Neutrophil (primary cell): ENCODE measurements around the gene BET1.

ENCODE experiments used
- H3K27ac ChIP-seq: fragments of 200-600 bp; sonication (generic); 2 replicates; pipeline ENCODE4 v1.5.1; 2016; ENCODE audit warnings: mild to moderate bottlenecking, moderate library complexity
- H3K27me3 ChIP-seq: fragments of 200-600 bp; sonication (generic); 2 replicates; pipeline ENCODE4 v1.6.0; 2016; ENCODE audit warnings: mild to moderate bottlenecking
- H3K36me3 ChIP-seq: fragments of 200-600 bp; sonication (generic); 2 replicates; pipeline ENCODE4 v1.5.1; 2017
- H3K4me1 ChIP-seq, 2 experiments: fragments of 200-600 bp in 1 of 2; sonication (generic) in 1 of 2; 1 replicate in 1 of 2; 2 replicates in 1 of 2; pipeline versions ENCODE4 v1.5.1 to v1.6.1; 2013 to 2016; ENCODE audit warnings: low read depth in 1 of 2, low read length in 1 of 2, mild to moderate bottlenecking in 1 of 2, moderate library complexity in 1 of 2; ENCODE audit not compliant: control insufficient read depth in 1 of 2, insufficient read depth in 1 of 2
- H3K4me3 ChIP-seq, 2 experiments: fragments of 200-600 bp in 1 of 2; sonication (generic) in 1 of 2; 1 replicate in 1 of 2; 2 replicates in 1 of 2; pipeline ENCODE4 v1.5.1; 2013 to 2016; ENCODE audit warnings: low read depth in 1 of 2, low read length in 1 of 2, mild to moderate bottlenecking in 1 of 2, moderate library complexity in 1 of 2
- H3K9me3 ChIP-seq: fragments of 200-600 bp; sonication (generic); 2 replicates; pipeline ENCODE4 v1.5.1; 2016
- CTCF ChIP-seq: fragments of 200-600 bp; sonication (generic); IDR thresholded peaks from 2 replicates; pipeline ENCODE4 v1.5.1; 2016; ENCODE audit warnings: antibody characterized with exemption

Gene BET1

GRCh38 chr7:93968911-93969620 is 35.1 kb downstream of the BET1 start:
- TF ChIP-seq CTCF = no peak
- Histone ChIP-seq H3K27ac (no peak overlapping the region), H3K36me3 (no peaks in the 10 kb centered on the region), H3K9me3 (no peaks in the 10 kb centered on the region), H3K4me3 (no peak overlapping the region), H3K4me1 (no peaks in the 10 kb centered on the region), H3K27me3 (no peaks in the 10 kb centered on the region)

- TF ChIP-seq CTCF = no peak
- Histone ChIP-seq H3K27me3 (no peaks in the 10 kb centered on the region), H3K4me1 (no peaks in the 10 kb centered on the region), H3K27ac (no peak overlapping the region), H3K36me3 (no peaks in the 10 kb centered on the region), H3K9me3 (no peaks in the 10 kb centered on the region), H3K4me3 (no peak overlapping the region)
Observed at GRCh38 chr7:93964813-93965212, 39.3 kb downstream of the BET1 start.

GRCh38 chr7:93964262-93964661 is 39.9 kb downstream of the BET1 start:
- Histone ChIP-seq H3K9me3 (no peaks in the 10 kb centered on the region), H3K4me1 (no peaks in the 10 kb centered on the region), H3K27me3 (no peaks in the 10 kb centered on the region), H3K27ac (no peak overlapping the region), H3K36me3 (no peaks in the 10 kb centered on the region), H3K4me3 (no peak overlapping the region)
- TF ChIP-seq CTCF = no peak

GRCh38 chr7:93960986-93961385 is 43.2 kb downstream of the BET1 start:
- no peak for TF ChIP-seq CTCF

GRCh38 chr7:93958651-93959050 is 45.5 kb downstream of the BET1 start:
- Histone ChIP-seq H3K27me3 (no peaks in the 10 kb centered on the region), H3K36me3 (no peaks in the 10 kb centered on the region), H3K27ac (no peak overlapping the region), H3K4me1 (no peaks in the 10 kb centered on the region), H3K4me3 (no peak overlapping the region), H3K9me3 (no peaks in the 10 kb centered on the region)
- no peak for TF ChIP-seq CTCF

More at GRCh38 chr7:93960986-93961385, 43.2 kb downstream of the BET1 start:
- no peaks in the 10 kb centered on the region for H3K9me3 ChIP-seq
- H3K27ac ChIP-seq = no peak overlapping the region
- H3K4me1 ChIP-seq = no peaks in the 10 kb centered on the region
- H3K27me3 ChIP-seq = no peaks in the 10 kb centered on the region
- no peaks in the 10 kb centered on the region for H3K36me3 ChIP-seq
- H3K4me3 ChIP-seq = no peak overlapping the region
